Measurements from ENCODE around the gene VANGL2. TPM values are rescaled to one million over a fixed set of nuclear protein-coding genes. Genes with fewer than 3 reads are reported as not detected.

The VANGL2 gene
- total and polyA plus RNA-seq, 11 donors, result 0.94 to 3.2 (median 1.9) TPM

DNA sequence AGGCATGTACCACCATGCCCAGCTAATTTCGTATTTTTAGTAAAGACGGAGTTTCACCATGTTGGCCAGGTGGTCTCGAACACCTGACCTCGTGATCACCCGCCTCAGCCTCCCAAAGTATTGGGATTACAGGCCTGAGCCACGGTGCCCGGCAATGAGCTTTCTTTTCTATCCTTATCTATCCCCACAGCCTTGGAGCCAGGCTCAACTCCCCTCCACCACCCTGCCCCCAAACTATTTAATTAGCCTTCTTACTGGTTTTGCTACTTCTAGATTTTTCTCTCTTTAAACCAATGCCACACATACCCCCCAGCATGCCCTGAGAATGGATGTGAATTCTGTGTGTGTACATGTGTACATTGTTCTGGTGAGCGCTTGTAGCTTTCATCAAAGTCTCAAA lies 5.7 kb upstream of the VANGL2 start:
- TF ChIP-seq, protein P1, sequence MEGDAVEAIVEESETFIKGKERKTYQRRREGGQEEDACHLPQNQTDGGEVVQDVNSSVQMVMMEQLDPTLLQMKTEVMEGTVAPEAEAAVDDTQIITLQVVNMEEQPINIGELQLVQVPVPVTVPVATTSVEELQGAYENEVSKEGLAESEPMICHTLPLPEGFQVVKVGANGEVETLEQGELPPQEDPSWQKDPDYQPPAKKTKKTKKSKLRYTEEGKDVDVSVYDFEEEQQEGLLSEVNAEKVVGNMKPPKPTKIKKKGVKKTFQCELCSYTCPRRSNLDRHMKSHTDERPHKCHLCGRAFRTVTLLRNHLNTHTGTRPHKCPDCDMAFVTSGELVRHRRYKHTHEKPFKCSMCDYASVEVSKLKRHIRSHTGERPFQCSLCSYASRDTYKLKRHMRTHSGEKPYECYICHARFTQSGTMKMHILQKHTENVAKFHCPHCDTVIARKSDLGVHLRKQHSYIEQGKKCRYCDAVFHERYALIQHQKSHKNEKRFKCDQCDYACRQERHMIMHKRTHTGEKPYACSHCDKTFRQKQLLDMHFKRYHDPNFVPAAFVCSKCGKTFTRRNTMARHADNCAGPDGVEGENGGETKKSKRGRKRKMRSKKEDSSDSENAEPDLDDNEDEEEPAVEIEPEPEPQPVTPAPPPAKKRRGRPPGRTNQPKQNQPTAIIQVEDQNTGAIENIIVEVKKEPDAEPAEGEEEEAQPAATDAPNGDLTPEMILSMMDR (IDR thresholded peaks at IDR 0.05), result no peak
- TF ChIP-seq POLR2A (IDR thresholded peaks at IDR 0.05), result no peak
- H3K27me3 ChIP-seq, result peaks cover 0 to 6% (median 0%) of the 10 kb centered on the region in 9 donors
- H3K4me3 ChIP-seq, result no peak overlapping the region
- ATAC-seq (no peak), DNase-seq (no peak)
- no peak overlapping the region for H3K27ac ChIP-seq
- H3K4me1 ChIP-seq, result peaks cover 0 to 3% (median 0%) of the 10 kb centered on the region in 12 donors
- no peaks in the 10 kb centered on the region for H3K9me3 ChIP-seq
- WGBS, 4 donors, result 90 to 94% (median 93%) methylated on average over 8 of the region's 8 CpGs
- intact Hi-C loops (cut with DNase I), result no loop called here
- no peaks in the 10 kb centered on the region for H3K36me3 ChIP-seq

GRCh38 chr1:160397651-160398050 lies 2.7 kb upstream of the VANGL2 start:
- 41 to 63% (median 50%) methylated on average over 1 of the region's 1 CpG for WGBS, 4 donors
- Histone ChIP-seq H3K4me3 (no peak overlapping the region), H3K36me3 (no peaks in the 10 kb centered on the region), H3K27me3 (peaks cover 0 to 20% (median 0%) of the 10 kb centered on the region in 9 donors), H3K27ac (no peak overlapping the region), H3K9me3 (no peaks in the 10 kb centered on the region), H3K4me1 (peaks cover 0 to 29% (median 10%) of the 10 kb centered on the region in 12 donors)
- intact Hi-C loops (cut with DNase I), result no loop called here
- ATAC-seq (no peak), DNase-seq (no peak)
- TF ChIP-seq, protein P1 (IDR thresholded peaks at IDR 0.05), result no peak
- TF ChIP-seq POLR2A (IDR thresholded peaks at IDR 0.05), result no peak

- WGBS, 4 donors, result 88 to 92% (median 90%) methylated on average over 4 of the region's 4 CpGs
- H3K36me3 ChIP-seq, result no peaks in the 10 kb centered on the region
- H3K4me1 ChIP-seq, result peaks cover 0 to 39% (median 10%) of the 10 kb centered on the region in 12 donors
- TF ChIP-seq, protein P1 (IDR thresholded peaks at IDR 0.05), result no peak
- H3K27ac ChIP-seq, result no peak overlapping the region
- intact Hi-C loops (cut with DNase I), result no loop called here
- peak in 1 of 4 donors; percentile 8 for ATAC-seq
- no peaks in the 10 kb centered on the region for H3K9me3 ChIP-seq
- H3K27me3 ChIP-seq, result peaks cover 0 to 20% (median 0%) of the 10 kb centered on the region in 9 donors
- DNase-seq, result no peak
- no peak overlapping the region for H3K4me3 ChIP-seq
Measured at GRCh38 chr1:160398823-160399222, 1.5 kb upstream of the VANGL2 start.

DNA sequence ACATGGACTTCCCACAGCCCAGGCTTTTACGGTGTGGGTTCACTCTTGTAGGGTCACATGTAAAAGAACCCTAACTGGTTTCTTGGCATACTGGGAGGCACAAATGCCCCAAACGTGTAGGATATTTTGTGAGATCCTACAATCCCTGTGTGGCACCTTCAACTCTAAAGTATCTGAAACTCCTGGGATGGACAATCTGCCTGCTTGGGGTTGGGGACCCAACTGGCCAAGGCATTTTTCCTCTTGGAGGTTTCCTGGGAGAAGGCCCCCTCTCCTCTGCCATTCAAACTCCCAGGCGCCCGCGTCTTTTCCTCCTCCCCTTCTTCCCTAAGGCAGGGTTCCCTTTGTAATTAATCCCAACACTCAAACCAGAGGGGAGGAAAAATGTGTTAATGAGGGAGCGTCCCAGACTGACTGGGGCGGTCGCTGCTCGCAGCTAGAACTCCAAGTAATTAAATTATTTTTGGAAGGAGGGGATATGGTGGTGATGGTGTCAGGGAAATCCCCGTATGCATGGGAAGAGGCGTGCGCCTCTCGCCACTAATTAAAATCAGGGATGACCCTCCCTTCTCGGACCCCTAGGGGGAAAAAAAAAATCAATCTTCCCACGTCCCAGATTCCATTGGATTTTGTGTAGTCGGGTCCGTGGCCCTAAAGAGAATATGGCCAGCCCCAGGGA lies 681 bp upstream of the VANGL2 start:
- peaks cover 0 to 41% (median 12%) of the 10 kb centered on the region in 12 donors for H3K4me1 ChIP-seq
- H3K27me3 ChIP-seq, result peaks cover 0 to 20% (median 0%) of the 10 kb centered on the region in 9 donors
- no peaks in the 10 kb centered on the region for H3K36me3 ChIP-seq
- intact Hi-C loops (cut with DNase I), result no loop called here
- 36 to 46% (median 40%) methylated on average over 17 of the region's 17 CpGs for WGBS, 4 donors
- DNase-seq (no peak), ATAC-seq (peak in 1 of 4 donors; percentile 16)
- peak overlapping the region; percentile 63 to 85 (median 74) for H3K4me3 ChIP-seq
- H3K9me3 ChIP-seq, result no peaks in the 10 kb centered on the region
- TF ChIP-seq, protein P1 (IDR thresholded peaks at IDR 0.05), result peak in 1 of 12 donors; percentile 6
- TF ChIP-seq POLR2A (IDR thresholded peaks at IDR 0.05), result no peak
- H3K27ac ChIP-seq, result peak overlapping the region in 8 of 12 donors; percentile 11 to 80 (median 66)
